HFF-Myc (cell line): Measurements from ENCODE around the gene SASH1.
"Not testable (repeated sequence)": the region's sequence is repeated elsewhere in the genome, so short reads cannot be mapped to it uniquely, and the experiment has no call there.

ENCODE experiments used
- DNase-seq: peaks from one replicate; pipeline ENCODE4 v3.0.0-alpha.2; 2011; ENCODE audit warnings: low read depth; ENCODE audit errors: extremely low read depth
- H3K4me3 ChIP-seq: replicated peaks from 2 replicates; pipeline ENCODE4 v1.5.1; 2011; ENCODE audit warnings: low read depth, mild to moderate bottlenecking, control low read depth, low read length
- TF ChIP-seq, protein P1 (sequence below): IDR thresholded peaks from 2 replicates; pipeline ENCODE4 v1.5.1; 2012; ENCODE audit warnings: mild to moderate bottlenecking, low read depth, low read length, control low read depth; ENCODE audit errors: missing control alignments

SASH1 gene

DNA sequence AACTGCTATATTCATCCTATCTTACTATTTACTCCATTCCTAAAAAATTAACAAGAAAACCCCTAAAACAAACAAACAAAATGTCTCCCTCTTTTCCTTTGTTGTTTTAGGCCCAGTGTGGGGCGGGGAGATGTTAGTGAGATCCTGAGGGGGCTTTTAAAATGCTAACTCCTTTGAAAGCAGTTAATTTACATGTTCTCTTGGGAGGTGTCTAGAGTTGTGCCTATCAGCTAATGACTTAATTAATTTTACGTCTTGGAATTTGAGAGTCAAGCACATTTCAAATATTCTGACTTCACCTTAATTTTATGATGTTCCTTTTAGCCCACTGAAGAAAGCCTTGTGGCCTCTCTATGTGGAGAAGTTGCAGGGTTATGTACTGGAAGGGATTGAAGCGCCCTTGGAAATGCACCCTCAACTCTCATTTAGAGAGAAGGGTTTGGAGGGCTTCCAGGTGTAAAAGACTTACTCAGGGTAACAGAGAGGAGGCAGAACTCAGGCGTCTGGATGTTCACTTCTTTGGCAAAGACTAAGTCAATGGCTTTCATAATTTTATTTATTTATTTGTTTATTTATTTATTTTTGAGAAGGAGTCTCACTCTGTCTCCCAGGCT lies 4.9 kb downstream of the SASH1 start:
- no peak overlapping the region for H3K4me3 ChIP-seq
- TF ChIP-seq, protein P1, sequence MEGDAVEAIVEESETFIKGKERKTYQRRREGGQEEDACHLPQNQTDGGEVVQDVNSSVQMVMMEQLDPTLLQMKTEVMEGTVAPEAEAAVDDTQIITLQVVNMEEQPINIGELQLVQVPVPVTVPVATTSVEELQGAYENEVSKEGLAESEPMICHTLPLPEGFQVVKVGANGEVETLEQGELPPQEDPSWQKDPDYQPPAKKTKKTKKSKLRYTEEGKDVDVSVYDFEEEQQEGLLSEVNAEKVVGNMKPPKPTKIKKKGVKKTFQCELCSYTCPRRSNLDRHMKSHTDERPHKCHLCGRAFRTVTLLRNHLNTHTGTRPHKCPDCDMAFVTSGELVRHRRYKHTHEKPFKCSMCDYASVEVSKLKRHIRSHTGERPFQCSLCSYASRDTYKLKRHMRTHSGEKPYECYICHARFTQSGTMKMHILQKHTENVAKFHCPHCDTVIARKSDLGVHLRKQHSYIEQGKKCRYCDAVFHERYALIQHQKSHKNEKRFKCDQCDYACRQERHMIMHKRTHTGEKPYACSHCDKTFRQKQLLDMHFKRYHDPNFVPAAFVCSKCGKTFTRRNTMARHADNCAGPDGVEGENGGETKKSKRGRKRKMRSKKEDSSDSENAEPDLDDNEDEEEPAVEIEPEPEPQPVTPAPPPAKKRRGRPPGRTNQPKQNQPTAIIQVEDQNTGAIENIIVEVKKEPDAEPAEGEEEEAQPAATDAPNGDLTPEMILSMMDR, result no peak
- no peak for DNase-seq

DNA sequence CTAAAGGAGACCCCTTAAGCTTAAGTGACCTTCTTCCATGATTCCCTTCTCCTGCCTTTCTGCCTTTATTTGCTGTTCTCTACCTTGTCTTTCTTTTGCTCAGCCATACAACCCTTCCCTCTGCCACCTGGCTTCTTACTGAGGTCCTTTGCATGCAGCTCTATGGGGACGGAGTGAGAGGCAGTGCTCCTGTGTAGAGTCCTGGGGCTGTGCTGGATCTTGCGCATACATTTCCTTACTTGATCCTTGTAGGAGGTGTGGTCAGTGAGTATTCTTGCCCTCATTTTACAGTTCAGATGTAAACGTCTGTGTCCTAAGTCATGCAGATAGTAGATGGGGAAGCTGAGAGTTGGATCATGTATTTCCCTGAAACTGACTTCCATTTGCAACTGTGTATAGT lies 5.7 kb downstream of the SASH1 start:
- DNase-seq, result no peak
- H3K4me3 ChIP-seq, result no peak overlapping the region
- TF ChIP-seq, protein P1, result no peak

DNA sequence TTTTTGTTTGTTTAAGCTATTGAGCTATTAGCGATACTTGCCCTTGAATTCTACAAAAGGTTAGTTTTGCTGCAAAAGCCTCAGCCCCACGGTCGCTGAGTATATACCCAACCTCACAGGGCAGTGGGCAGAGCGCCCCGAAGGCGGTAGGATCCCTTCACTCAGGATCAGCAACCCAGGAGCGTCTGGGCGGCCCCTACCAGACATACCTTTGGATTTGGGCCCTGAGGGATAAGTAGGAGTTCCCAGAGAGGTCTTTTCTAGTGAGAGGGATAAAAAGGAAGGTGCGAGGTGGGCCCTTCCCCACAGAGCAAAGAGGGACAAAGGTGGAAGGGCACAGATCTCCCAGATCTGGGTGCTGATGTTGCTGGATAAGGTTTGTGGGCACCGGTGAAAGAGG lies 6.1 kb downstream of the SASH1 start:
- H3K4me3 ChIP-seq, result no peak overlapping the region
- TF ChIP-seq, protein P1, result no peak
- no peak for DNase-seq

DNA sequence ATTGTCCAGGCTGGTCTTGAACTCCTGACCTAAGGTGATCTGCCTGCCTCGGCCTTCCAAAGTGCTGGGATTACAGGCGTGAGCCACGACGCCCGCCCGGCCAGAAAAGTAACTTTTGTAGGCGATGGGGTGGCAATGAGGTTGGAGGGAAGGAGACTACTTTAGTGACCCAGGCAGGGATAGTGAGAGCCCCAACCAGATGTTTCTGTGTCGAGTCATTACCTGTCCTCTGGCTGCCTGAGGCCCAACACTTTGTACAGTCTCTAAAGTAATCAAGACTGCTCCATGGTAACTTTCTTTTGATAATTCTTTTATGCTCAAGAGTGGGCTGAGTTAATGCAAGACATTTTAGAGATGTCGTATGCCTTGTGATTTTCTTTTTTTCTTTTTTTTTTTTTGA lies 6.8 kb downstream of the SASH1 start:
- no peak for DNase-seq
- H3K4me3 ChIP-seq, result no peak overlapping the region
- TF ChIP-seq, protein P1, result no peak

DNA sequence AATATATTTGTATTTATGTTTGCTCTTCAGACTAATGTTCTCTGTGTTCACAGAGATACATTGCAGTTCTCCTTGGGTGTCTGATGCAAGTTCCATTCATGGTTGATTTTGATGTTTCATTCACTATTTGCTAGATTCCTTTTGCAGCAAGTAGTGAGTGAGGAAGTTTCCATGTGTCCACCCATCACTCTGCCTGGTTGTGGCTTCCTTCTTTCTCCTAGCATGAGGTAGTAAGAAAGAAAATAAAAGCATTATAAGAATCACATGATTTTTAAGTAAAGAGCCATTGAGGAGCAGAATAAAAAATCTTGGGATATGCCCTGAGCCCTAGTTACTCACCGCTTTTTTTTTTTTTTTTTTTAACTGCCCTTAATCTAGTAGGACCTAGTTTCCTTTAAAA lies 8.7 kb downstream of the SASH1 start:
- TF ChIP-seq, protein P1, result no peak
- no peak for DNase-seq

DNA sequence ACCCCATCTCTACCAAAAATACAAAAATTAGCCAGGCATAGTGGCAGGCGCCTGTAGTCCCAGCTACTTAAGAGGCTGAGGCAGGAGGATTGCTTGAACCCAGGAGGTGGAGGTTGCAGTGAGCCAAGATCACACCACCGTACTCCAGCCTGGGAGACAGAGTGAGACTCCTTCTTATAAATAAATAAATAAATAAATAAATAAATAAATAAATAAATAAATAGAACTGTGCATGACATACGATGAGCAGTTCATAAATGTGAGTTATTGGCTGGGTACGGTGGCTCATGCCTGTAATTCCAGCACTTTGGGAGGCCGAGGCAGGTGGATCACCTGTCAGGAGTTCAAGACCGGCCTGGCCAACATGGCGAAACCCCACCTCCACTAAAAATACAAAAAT lies 9.8 kb downstream of the SASH1 start:
- H3K4me3 ChIP-seq, DNase-seq: not testable (repeated sequence)

More for the DNA sequence above, 8.7 kb downstream of the SASH1 start:
- no peak overlapping the region for H3K4me3 ChIP-seq

DNA sequence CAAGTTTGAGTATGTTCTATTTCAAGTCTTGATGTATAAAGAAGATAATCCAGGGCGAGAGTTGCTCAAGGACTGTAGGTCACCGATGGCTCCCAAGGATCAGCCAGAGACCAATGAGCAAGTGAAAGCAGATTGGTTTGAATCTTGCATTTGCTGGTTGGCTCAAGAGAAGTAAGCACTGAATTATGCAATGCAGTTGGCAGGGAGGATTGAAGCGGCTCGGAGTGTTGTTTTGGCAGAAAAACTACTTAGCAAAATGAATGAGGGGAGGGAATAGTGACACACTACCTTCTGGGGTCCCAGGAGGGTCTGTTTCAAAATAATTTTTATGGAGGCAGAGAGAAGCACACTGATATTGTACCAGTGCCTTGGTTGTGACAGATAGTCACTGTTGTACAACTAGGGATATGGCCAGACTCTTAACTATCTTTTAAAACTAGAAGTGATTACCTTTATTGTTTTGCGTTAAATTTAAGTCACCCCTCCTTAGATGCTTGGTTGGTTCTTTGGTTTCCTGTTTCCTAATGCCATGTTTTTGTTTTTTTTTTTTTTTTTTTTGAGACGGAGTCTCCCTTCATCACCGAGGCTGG lies 15.7 kb downstream of the SASH1 start:
- TF ChIP-seq, protein P1, result no peak
- no peak for DNase-seq
- H3K4me3 ChIP-seq, result no peak overlapping the region
